ENCODE results near the gene IFIT1B. TPM values are rescaled to one million over a fixed set of nuclear protein-coding genes. Genes with fewer than 3 reads are reported as not detected.
"Not testable (repeated sequence)": the region's sequence is repeated elsewhere in the genome, so short reads cannot be mapped to it uniquely, and the experiment has no call there.

IFIT1B gene
- total RNA-seq, 1 donor from 2014 or later: not detected

DNA sequence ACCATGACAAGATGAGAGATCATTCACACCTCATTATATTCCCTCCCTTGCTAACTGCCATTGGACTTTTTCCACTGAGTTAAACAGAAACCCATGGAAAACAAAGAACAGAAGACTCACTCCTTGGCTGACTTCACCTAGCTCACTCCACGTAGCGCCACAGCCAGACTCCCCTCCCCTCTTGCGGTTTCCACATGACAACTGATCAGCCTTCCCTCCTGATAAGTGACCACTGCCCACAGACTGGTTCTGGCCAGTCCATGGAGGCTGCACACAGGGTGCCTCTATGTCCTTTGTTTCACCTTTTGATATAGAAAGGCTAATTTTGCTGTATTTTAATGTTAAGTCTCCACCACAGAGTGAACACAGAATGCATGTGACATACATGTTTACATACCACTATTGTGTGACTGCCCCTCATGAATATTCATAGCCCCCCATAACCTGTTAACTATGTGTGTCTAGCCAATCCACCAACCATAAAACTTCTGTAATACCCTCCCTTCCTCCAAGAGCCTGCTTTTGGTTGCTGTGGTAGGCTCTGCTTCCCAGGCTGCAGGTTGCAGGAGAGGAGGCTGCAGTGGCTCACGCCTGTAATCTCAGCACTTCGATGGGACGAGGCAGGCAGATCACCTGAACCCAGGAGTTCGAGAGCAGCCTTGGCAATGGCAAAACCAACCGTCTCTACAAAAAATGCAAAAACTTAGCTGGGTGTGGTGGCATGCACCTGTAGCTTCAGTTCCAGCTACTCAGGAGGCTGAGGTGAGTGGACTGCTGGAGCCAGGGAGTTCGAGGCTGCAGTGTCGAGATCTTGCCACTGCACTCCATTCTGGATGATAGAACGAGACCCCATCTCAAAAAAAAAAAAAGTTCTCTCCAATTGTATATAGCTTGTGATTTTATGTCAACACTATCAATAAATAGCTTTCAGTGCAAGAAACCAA, 26.5 kb downstream of the IFIT1B start:
- Histone ChIP-seq H3K27ac (no peak overlapping the region), H3K4me3 (no peak overlapping the region), H3K4me1 (no peaks in the 10 kb centered on the region), H3K9me3 (no peaks in the 10 kb centered on the region), H3K27me3 (no peaks in the 10 kb centered on the region), H3K36me3 (peaks cover 0 to 13% of the 10 kb centered on the region in 2 donors)
- TF ChIP-seq, protein P1, sequence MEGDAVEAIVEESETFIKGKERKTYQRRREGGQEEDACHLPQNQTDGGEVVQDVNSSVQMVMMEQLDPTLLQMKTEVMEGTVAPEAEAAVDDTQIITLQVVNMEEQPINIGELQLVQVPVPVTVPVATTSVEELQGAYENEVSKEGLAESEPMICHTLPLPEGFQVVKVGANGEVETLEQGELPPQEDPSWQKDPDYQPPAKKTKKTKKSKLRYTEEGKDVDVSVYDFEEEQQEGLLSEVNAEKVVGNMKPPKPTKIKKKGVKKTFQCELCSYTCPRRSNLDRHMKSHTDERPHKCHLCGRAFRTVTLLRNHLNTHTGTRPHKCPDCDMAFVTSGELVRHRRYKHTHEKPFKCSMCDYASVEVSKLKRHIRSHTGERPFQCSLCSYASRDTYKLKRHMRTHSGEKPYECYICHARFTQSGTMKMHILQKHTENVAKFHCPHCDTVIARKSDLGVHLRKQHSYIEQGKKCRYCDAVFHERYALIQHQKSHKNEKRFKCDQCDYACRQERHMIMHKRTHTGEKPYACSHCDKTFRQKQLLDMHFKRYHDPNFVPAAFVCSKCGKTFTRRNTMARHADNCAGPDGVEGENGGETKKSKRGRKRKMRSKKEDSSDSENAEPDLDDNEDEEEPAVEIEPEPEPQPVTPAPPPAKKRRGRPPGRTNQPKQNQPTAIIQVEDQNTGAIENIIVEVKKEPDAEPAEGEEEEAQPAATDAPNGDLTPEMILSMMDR (IDR thresholded peaks at IDR 0.05): no peak
- TF ChIP-seq POLR2AphosphoS5 (IDR thresholded peaks at IDR 0.05; ENCODE audit: insufficient read depth in 1 of 2, low read depth in 1 of 2) (no peak), POLR2A (IDR thresholded peaks at IDR 0.05) (no peak)
- intact Hi-C loops (cut with DNase I): no loop called here
- DNase-seq (ENCODE audit: extremely low spot score in 2 of 2): peak in 1 of 2 donors; percentile 37

DNA sequence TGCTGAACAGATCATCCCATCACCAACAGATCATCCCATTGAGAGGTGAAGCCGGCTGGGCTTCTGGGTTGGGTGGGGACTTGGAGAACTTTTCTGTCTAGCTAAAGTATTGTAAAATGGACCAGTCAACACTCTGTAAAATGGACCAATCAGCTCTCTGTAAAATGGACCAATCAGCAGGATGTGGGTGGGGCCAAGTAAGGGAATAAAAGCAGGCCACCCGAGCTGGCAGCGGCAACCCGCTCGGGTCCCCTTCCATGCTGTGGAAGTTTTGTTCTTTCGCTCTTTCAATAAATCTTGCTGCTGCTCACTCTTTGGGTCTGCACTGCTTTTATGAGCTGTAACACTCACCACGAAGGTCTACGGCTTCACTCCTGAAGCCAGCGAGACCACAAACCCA, 28.3 kb downstream of the IFIT1B start:
- DNase-seq (ENCODE audit: extremely low spot score in 2 of 2); H3K4me1 ChIP-seq; H3K27me3 ChIP-seq; intact Hi-C loops (cut with DNase I); H3K9me3 ChIP-seq; H3K27ac ChIP-seq; H3K4me3 ChIP-seq: not testable (repeated sequence)
- peaks cover 0 to 13% of the 10 kb centered on the region in 2 donors for H3K36me3 ChIP-seq

GRCh38 chr10:89407792-89408191, 29.9 kb downstream of the IFIT1B start:
- H3K27me3 ChIP-seq; DNase-seq (ENCODE audit: extremely low spot score in 2 of 2); H3K36me3 ChIP-seq; H3K4me3 ChIP-seq; H3K9me3 ChIP-seq; H3K27ac ChIP-seq; H3K4me1 ChIP-seq; intact Hi-C loops (cut with DNase I): not testable (repeated sequence)

DNA sequence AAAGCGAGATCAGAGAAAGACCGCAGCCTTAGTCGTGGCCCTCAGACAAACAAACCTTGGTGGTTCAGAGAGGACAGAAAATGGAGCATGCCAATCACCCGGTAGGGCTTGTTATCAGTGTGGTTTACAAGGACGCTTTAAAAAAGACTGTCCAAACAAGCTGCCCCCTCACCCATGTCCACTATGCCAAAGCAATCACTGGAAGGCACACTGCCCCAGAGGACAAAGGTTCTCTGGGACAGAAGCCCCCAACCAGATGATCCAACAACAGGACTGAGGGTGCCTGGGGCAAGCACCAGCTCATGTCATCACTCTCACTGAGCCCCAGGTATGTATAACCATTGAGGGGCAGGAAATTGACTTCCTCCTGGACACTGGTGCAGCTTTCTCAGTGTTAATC, 31.4 kb downstream of the IFIT1B start:
- DNase-seq (ENCODE audit: extremely low spot score in 2 of 2); intact Hi-C loops (cut with DNase I); H3K4me3 ChIP-seq; H3K9me3 ChIP-seq; H3K27me3 ChIP-seq; H3K27ac ChIP-seq; H3K36me3 ChIP-seq: not testable (repeated sequence)
- H3K4me1 ChIP-seq: peaks cover 10% of the 10 kb centered on the region

DNA sequence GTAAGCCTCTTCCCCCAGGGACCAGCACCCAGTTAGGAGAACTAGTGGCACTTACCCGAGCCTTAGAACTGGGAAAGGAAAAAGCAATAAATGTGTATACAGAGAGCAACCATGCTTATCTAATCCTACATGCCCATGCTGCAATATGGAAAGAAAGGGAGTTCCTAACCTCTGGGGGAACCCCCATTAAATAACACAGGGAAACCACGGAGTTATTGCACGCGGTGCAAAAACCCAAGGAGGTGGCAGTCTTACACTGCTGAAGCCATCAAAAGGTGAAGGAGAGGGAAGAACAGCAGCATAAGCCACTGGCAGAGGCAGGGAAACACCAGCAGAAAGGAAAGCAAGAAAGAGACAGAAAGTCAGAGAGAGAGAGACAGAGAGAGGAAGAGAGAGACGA, 32.7 kb downstream of the IFIT1B start:
- H3K27ac ChIP-seq; intact Hi-C loops (cut with DNase I): not testable (repeated sequence)

GRCh38 chr10:89411135-89411534, 33.3 kb downstream of the IFIT1B start:
- H3K27me3 ChIP-seq; H3K4me3 ChIP-seq; H3K9me3 ChIP-seq; DNase-seq (ENCODE audit: extremely low spot score in 2 of 2); H3K27ac ChIP-seq; intact Hi-C loops (cut with DNase I); H3K36me3 ChIP-seq: not testable (repeated sequence)
- peaks cover 16% of the 10 kb centered on the region for H3K4me1 ChIP-seq

More for the DNA sequence above, 32.7 kb downstream of the IFIT1B start:
- peaks cover 10% of the 10 kb centered on the region for H3K4me1 ChIP-seq
- H3K36me3 ChIP-seq; H3K4me3 ChIP-seq; H3K27me3 ChIP-seq; DNase-seq (ENCODE audit: extremely low spot score in 2 of 2); H3K9me3 ChIP-seq: not testable (repeated sequence)

DNA sequence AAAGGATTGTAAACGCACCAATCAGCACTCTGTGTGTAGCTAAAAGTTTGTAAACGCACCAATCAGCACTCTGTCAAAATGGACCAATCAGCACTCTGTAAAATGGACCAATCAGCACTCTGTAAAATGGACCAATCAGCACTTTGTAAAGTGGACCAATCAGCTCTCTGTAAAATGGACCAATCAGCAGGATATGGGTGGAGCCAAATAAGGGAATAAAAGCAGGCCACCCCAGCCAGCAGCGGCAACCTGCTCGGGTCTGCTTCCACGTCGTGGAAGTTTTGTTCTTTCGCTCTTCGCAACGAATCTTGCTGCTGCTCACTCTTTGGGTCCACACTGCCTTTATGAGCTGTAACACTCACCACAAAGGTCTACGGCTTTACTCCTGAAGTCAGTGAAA, 34.4 kb downstream of the IFIT1B start:
- H3K27ac ChIP-seq; DNase-seq (ENCODE audit: extremely low spot score in 2 of 2); H3K9me3 ChIP-seq; H3K36me3 ChIP-seq; H3K4me3 ChIP-seq; intact Hi-C loops (cut with DNase I); H3K27me3 ChIP-seq: not testable (repeated sequence)
- peaks cover 24% of the 10 kb centered on the region for H3K4me1 ChIP-seq

DNA sequence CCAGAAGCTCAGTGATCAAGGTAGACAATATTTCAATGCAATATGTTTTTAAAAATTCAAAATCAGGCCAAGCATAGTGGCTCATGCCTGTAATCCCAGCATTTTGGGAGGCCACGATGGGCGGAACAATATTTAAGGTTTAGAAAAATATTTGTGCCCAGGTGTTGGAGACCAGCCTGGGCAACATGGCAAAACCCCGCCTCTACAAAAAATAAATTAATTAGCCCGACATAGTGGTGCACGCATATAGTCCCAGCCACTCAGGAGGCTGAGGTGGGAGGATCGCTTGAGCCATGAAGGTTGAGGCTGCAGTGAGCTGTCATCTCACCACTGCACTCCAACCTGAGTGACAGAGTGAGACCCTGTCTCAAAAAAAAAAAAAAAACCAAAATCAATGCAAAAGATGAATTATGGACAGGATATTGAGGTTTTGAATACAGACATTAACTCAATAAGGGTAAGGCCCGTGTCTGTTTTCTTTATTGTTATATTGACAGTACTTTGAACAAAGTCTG, 35.6 kb downstream of the IFIT1B start:
- no peak overlapping the region for H3K4me3 ChIP-seq
- H3K27me3 ChIP-seq: no peaks in the 10 kb centered on the region
- DNase-seq (ENCODE audit: extremely low spot score in 2 of 2): no peak
- TF ChIP-seq POLR2AphosphoS5 (IDR thresholded peaks at IDR 0.05; ENCODE audit: insufficient read depth in 1 of 2, low read depth in 1 of 2) (no peak), POLR2A (IDR thresholded peaks at IDR 0.05) (no peak)
- TF ChIP-seq, protein P1 (IDR thresholded peaks at IDR 0.05): no peak
- H3K27ac ChIP-seq: peak overlapping the region; percentile 99
- no peaks in the 10 kb centered on the region for H3K9me3 ChIP-seq
- peaks cover 32% of the 10 kb centered on the region for H3K4me1 ChIP-seq
- intact Hi-C loops (cut with DNase I): no loop called here
- H3K36me3 ChIP-seq: peaks cover 0 to 9% of the 10 kb centered on the region in 2 donors

All from vagina (tissue), 2 donors.